Lung (tissue), 13 donors: Measurements from ENCODE around the gene GCDH. TPM values are rescaled to one million over a fixed set of nuclear protein-coding genes. Genes with fewer than 3 reads are reported as not detected.

Source experiments
- ATAC-seq: fragments of 200-7000 bp; cut with Tn5 transposase; one replicate; pipeline ENCODE4 v1.9.1; 2020; ENCODE audit warnings: moderate number of reproducible peaks; ENCODE audit not compliant: insufficient read depth, low FRiP score
- DNase-seq, 3 donors: peaks; one replicate each; pipeline ENCODE4 v3.0.0-alpha.2; 2013 to 2017
- H3K27ac ChIP-seq, 2 donors: one replicate each; pipeline ENCODE4 v1.5.1; 2013; ENCODE audit warnings: mild to moderate bottlenecking in 2 of 2, moderate library complexity in 2 of 2, control low read depth in 1 of 2, inconsistent platforms in 1 of 2, low read depth in 1 of 2, low read length in 1 of 2
- H3K27me3 ChIP-seq, 3 donors: one replicate each; pipeline ENCODE4 v1.5.1; 2013; ENCODE audit warnings: low read length in 2 of 3; ENCODE audit not compliant: control insufficient read depth in 3 of 3, insufficient read depth in 3 of 3
- H3K36me3 ChIP-seq, 4 donors: one replicate each; pipeline ENCODE4 v1.5.1; 2013; ENCODE audit warnings: low read length in 4 of 4, mild to moderate bottlenecking in 1 of 4, moderate library complexity in 1 of 4; ENCODE audit not compliant: control insufficient read depth in 4 of 4, insufficient read depth in 4 of 4
- H3K4me1 ChIP-seq, 5 donors: one replicate each; pipeline ENCODE4 v1.5.1; 2013; ENCODE audit warnings: low read length in 5 of 5, mild to moderate bottlenecking in 2 of 5, moderate library complexity in 1 of 5; ENCODE audit not compliant: control insufficient read depth in 5 of 5, insufficient read depth in 5 of 5
- H3K4me3 ChIP-seq: one replicate; pipeline ENCODE4 v1.5.1; 2013; ENCODE audit warnings: mild to moderate bottlenecking, control low read depth, moderate library complexity
- H3K9ac ChIP-seq, 2 donors: one replicate each; pipeline ENCODE4 v1.5.1; 2013; ENCODE audit warnings: low read length in 2 of 2, control low read depth in 1 of 2; ENCODE audit not compliant: insufficient read depth in 1 of 2
- H3K9me3 ChIP-seq, 4 donors: one replicate each; pipeline ENCODE4 v1.5.1; 2013; ENCODE audit warnings: low read length in 3 of 4, mild to moderate bottlenecking in 1 of 4, moderate library complexity in 1 of 4; ENCODE audit not compliant: control insufficient read depth in 4 of 4, insufficient read depth in 3 of 4
- CTCF ChIP-seq: IDR thresholded peaks from 2 replicates; pipeline ENCODE4 v1.5.1; 2012; ENCODE audit warnings: mild to moderate bottlenecking; ENCODE audit errors: control extremely low read depth, extremely low read depth
- WGBS, 2 donors: extraction: QIAGEN DNeasy Blood & Tissue Kit; methylation state at CpG; one replicate each; pipeline ENCODE4 v1.1.7; 2013; 5-methylcytosine and 5-hydroxymethylcytosine counted together
- polyA plus RNA-seq, 2 donors: library from polyadenylated mRNA; stranded (reverse); fragments of 200-250 nt; gene quantifications; one replicate each; pipeline ENCODE4 v1.2.1, GENCODE V29; 2013
- small RNA-seq: library from RNA; depleted of rRNA; stranded (forward); fragments of <200 nt; gene quantifications from one replicate; pipeline ENCODE3, GENCODE V24; 2014; ENCODE audit warnings: low replicate concordance
- total RNA-seq, 2 donors: library from RNA; depleted of rRNA in 1 of 2; stranded (reverse); fragments of >200 nt in 1 of 2; gene quantifications; one replicate each; pipeline ENCODE4 v1.2.1, GENCODE V29; 2014 to 2021
- donor health status: control.
- donor health status: control.
- donor health status: Bipolar disorder and iron deficiency.
- donor health status: healthy.
- donor health status: DM: yes; HTN: yes; CAD: no.

GCDH gene
- total and polyA plus RNA-seq, 4 donors = 15.6 to 33.8 (median 27.7) TPM

GRCh38 chr19:12947702-12948611 is 57.0 kb downstream of the GCDH start:
- H3K27ac ChIP-seq = no peak overlapping the region
- H3K27me3 ChIP-seq = no peaks in the 10 kb centered on the region
- ATAC-seq (no peak), DNase-seq (no peak)
- H3K36me3 ChIP-seq = peaks cover 27 to 49% (median 44%) of the 10 kb centered on the region in 4 donors
- peak overlapping the region in 1 of 2 donors; percentile 27 for H3K9ac ChIP-seq
- H3K9me3 ChIP-seq = no peaks in the 10 kb centered on the region
- H3K4me1 ChIP-seq = peaks cover 0 to 24% (median 7%) of the 10 kb centered on the region in 5 donors
- H3K4me3 ChIP-seq = no peak overlapping the region
- TF ChIP-seq CTCF = no peak
- WGBS, 2 donors = 88 to 89% methylated on average over 27 to 28 of the region's 28 CpGs

GRCh38 chr19:12948612-12949362 is 57.8 kb downstream of the GCDH start:
- H3K36me3 ChIP-seq = peaks cover 22 to 49% (median 37%) of the 10 kb centered on the region in 4 donors
- H3K9me3 ChIP-seq = no peaks in the 10 kb centered on the region
- ATAC-seq = no peak
- H3K4me3 ChIP-seq = no peak overlapping the region
- H3K27me3 ChIP-seq = no peaks in the 10 kb centered on the region
- WGBS, 2 donors = 95% methylated on average over 29 to 30 of the region's 30 CpGs
- H3K27ac ChIP-seq = no peak overlapping the region
- no peak overlapping the region for H3K9ac ChIP-seq
- peaks cover 0 to 32% (median 10%) of the 10 kb centered on the region in 5 donors for H3K4me1 ChIP-seq
- no peak for DNase-seq
- TF ChIP-seq CTCF = no peak

Small RNAs within 50 kb of the gene (small RNA-seq; reads per million reads assigned to genes)
- gene MIR5695 (0.60 reads per million, percentile 68 among the genes with 10 or more reads in this experiment), gene MIR6515 (0.06 reads per million), gene MIR6794 (not detected)

Other genes starting within 250 kb of the GCDH start
- gene MAN2B1, start 224.4 kb upstream of the GCDH start, total RNA-seq = 100 to 1,000 TPM in 1 of 2 donors, 10 to 100 TPM in 1; 38.7 to 160 TPM
- 100 to 1,000 TPM in 1 of 2 donors, 10 to 100 TPM in 1; 93.2 to 118 TPM for gene MAN2B1, start 224.4 kb upstream of the GCDH start, polyA plus RNA-seq
- gene WDR83, start 224.4 kb upstream of the GCDH start, total RNA-seq = 10 to 100 TPM in 1 of 2 donors, 1 to 10 TPM in 1; 7.9 to 11.9 TPM
- gene WDR83, start 224.4 kb upstream of the GCDH start, polyA plus RNA-seq = 10 to 100 TPM; 11.8 to 15.8 TPM
- 10 to 100 TPM; 65.0 to 78.8 TPM for gene DHPS, start 209.3 kb upstream of the GCDH start, total RNA-seq
- gene DHPS, start 209.3 kb upstream of the GCDH start, polyA plus RNA-seq = 10 to 100 TPM; 70.7 to 80.8 TPM
- gene GNG14, start 203.2 kb upstream of the GCDH start, total RNA-seq = not detected
- not detected for gene GNG14, start 203.2 kb upstream of the GCDH start, polyA plus RNA-seq
- 10 to 100 TPM; 10.7 to 17.1 TPM for gene FBXW9, start 194.5 kb upstream of the GCDH start, total RNA-seq
- 10 to 100 TPM in 1 of 2 donors, 1 to 10 TPM in 1; 6.8 to 13.0 TPM for gene FBXW9, start 194.5 kb upstream of the GCDH start, polyA plus RNA-seq
- 10 to 100 TPM; 54.7 to 63.0 TPM for gene TNPO2, start 167.2 kb upstream of the GCDH start, total RNA-seq
- gene TNPO2, start 167.2 kb upstream of the GCDH start, polyA plus RNA-seq = 10 to 100 TPM; 29.5 to 31.5 TPM
- 100 to 1,000 TPM in 1 of 2 donors, 10 to 100 TPM in 1; 77.2 to 144 TPM for gene TRIR, start 156.5 kb upstream of the GCDH start, total RNA-seq
- gene TRIR, start 156.5 kb upstream of the GCDH start, polyA plus RNA-seq = 100 to 1,000 TPM; 226 to 422 TPM
- 10 to 100 TPM; 33.4 to 75.0 TPM for gene GET3, start 153.7 kb upstream of the GCDH start, total RNA-seq
- gene GET3, start 153.7 kb upstream of the GCDH start, polyA plus RNA-seq = 100 to 1,000 TPM in 1 of 2 donors, 10 to 100 TPM in 1; 78.8 to 112 TPM
- gene BEST2, start 139.4 kb upstream of the GCDH start, total RNA-seq = not detected
- gene BEST2, start 139.4 kb upstream of the GCDH start, polyA plus RNA-seq = under 1 TPM in 1 of 2 donors, not detected in 1; 0.02 TPM
- 10 to 100 TPM; 46.9 to 67.4 TPM for gene HOOK2, start 115.6 kb upstream of the GCDH start, total RNA-seq
- gene HOOK2, start 115.6 kb upstream of the GCDH start, polyA plus RNA-seq = 10 to 100 TPM; 39.8 to 54.3 TPM
- gene JUNB, start 99.7 kb upstream of the GCDH start, total RNA-seq = 100 to 1,000 TPM; 121 to 205 TPM
- 100 to 1,000 TPM; 111 to 689 TPM for gene JUNB, start 99.7 kb upstream of the GCDH start, polyA plus RNA-seq
- 100 to 1,000 TPM; 166 to 196 TPM for gene PRDX2, start 89.4 kb upstream of the GCDH start, total RNA-seq
- 100 to 1,000 TPM; 132 to 181 TPM for gene PRDX2, start 89.4 kb upstream of the GCDH start, polyA plus RNA-seq
- 1 to 10 TPM; 1.8 to 2.2 TPM for gene THSD8, start 89.1 kb upstream of the GCDH start, total RNA-seq
- gene THSD8, start 89.1 kb upstream of the GCDH start, polyA plus RNA-seq = 1 to 10 TPM in 1 of 2 donors, under 1 TPM in 1; 0.10 to 6.2 TPM
- gene RNASEH2A, start 84.6 kb upstream of the GCDH start, total RNA-seq = 10 to 100 TPM in 1 of 2 donors, 1 to 10 TPM in 1; 7.5 to 16.1 TPM
- gene RNASEH2A, start 84.6 kb upstream of the GCDH start, polyA plus RNA-seq = 10 to 100 TPM in 1 of 2 donors, 1 to 10 TPM in 1; 7.3 to 11.1 TPM
- gene RTBDN, start 56.6 kb upstream of the GCDH start, total RNA-seq = not detected
- gene RTBDN, start 56.6 kb upstream of the GCDH start, polyA plus RNA-seq = not detected
- under 1 TPM; 0.55 to 0.88 TPM for gene MAST1, start 52.6 kb upstream of the GCDH start, total RNA-seq
- under 1 TPM; 0.08 to 0.26 TPM for gene MAST1, start 52.6 kb upstream of the GCDH start, polyA plus RNA-seq
- gene DNASE2, start 9.7 kb upstream of the GCDH start, total RNA-seq = 10 to 100 TPM; 31.2 to 68.0 TPM
- 10 to 100 TPM; 32.2 to 72.3 TPM for gene DNASE2, start 9.7 kb upstream of the GCDH start, polyA plus RNA-seq
- 1 to 10 TPM in 1 of 2 donors, under 1 TPM in 1; 0.28 to 3.0 TPM for gene KLF1, start 4.0 kb upstream of the GCDH start, total RNA-seq
- gene KLF1, start 4.0 kb upstream of the GCDH start, polyA plus RNA-seq = under 1 TPM; 0.26 to 0.61 TPM
- gene SYCE2, start 28.1 kb downstream of the GCDH start, total RNA-seq = not detected
- gene SYCE2, start 28.1 kb downstream of the GCDH start, polyA plus RNA-seq = under 1 TPM; 0.13 to 0.28 TPM
- 10 to 100 TPM; 27.8 to 65.7 TPM for gene FARSA, start 42.6 kb downstream of the GCDH start, total RNA-seq
- gene FARSA, start 42.6 kb downstream of the GCDH start, polyA plus RNA-seq = 10 to 100 TPM; 39.8 to 72.1 TPM
- 1,000 to 10,000 TPM in 1 of 2 donors, 100 to 1,000 TPM in 1; 479 to 1,551 TPM for gene CALR, start 47.4 kb downstream of the GCDH start, total RNA-seq
- gene CALR, start 47.4 kb downstream of the GCDH start, polyA plus RNA-seq = 1,000 to 10,000 TPM in 1 of 2 donors, 100 to 1,000 TPM in 1; 415 to 1,123 TPM
- gene RAD23A, start 54.7 kb downstream of the GCDH start, total RNA-seq = 100 to 1,000 TPM in 1 of 2 donors, 10 to 100 TPM in 1; 79.7 to 122 TPM
- 100 to 1,000 TPM; 112 to 186 TPM for gene RAD23A, start 54.7 kb downstream of the GCDH start, polyA plus RNA-seq
- gene GADD45GIP1, start 66.1 kb downstream of the GCDH start, total RNA-seq = 10 to 100 TPM; 14.9 to 22.6 TPM
- gene GADD45GIP1, start 66.1 kb downstream of the GCDH start, polyA plus RNA-seq = 10 to 100 TPM; 50.0 to 69.0 TPM
- under 1 TPM; 0.20 to 0.25 TPM for gene DAND5, start 78.4 kb downstream of the GCDH start, total RNA-seq
- under 1 TPM; 0.01 to 0.14 TPM for gene DAND5, start 78.4 kb downstream of the GCDH start, polyA plus RNA-seq
- 100 to 1,000 TPM; 129 to 190 TPM for gene NFIX, start 104.3 kb downstream of the GCDH start, total RNA-seq
- 10 to 100 TPM; 26.0 to 50.5 TPM for gene NFIX, start 104.3 kb downstream of the GCDH start, polyA plus RNA-seq
- gene LYL1, start 211.7 kb downstream of the GCDH start, total RNA-seq = 10 to 100 TPM; 12.9 to 25.9 TPM
- 10 to 100 TPM; 15.5 to 34.1 TPM for gene LYL1, start 211.7 kb downstream of the GCDH start, polyA plus RNA-seq
- 10 to 100 TPM; 14.4 to 41.4 TPM for gene TRMT1, start 225.6 kb downstream of the GCDH start, total RNA-seq
- gene TRMT1, start 225.6 kb downstream of the GCDH start, polyA plus RNA-seq = 10 to 100 TPM; 46.1 to 48.2 TPM
- gene NACC1, start 227.1 kb downstream of the GCDH start, total RNA-seq = 10 to 100 TPM; 18.4 to 94.8 TPM
- 10 to 100 TPM; 51.6 to 64.9 TPM for gene NACC1, start 227.1 kb downstream of the GCDH start, polyA plus RNA-seq